Lung (tissue), 12 donors: ENCODE data around the gene GPC5. TPM values are rescaled to one million over a fixed set of nuclear protein-coding genes. Genes with fewer than 3 reads are reported as not detected.

ENCODE experiments used
- ATAC-seq: fragments of 200-7000 bp; cut with Tn5 transposase; one replicate; pipeline ENCODE4 v1.9.1; 2020; ENCODE audit warnings: moderate number of reproducible peaks; ENCODE audit not compliant: insufficient read depth, low FRiP score
- DNase-seq, 3 donors: peaks; one replicate each; pipeline ENCODE4 v3.0.0-alpha.2; 2013 to 2017
- H3K27ac ChIP-seq, 2 donors: one replicate each; pipeline ENCODE4 v1.5.1; 2013; ENCODE audit warnings: mild to moderate bottlenecking in 2 of 2, moderate library complexity in 2 of 2, control low read depth in 1 of 2, inconsistent platforms in 1 of 2, low read depth in 1 of 2, low read length in 1 of 2
- H3K27me3 ChIP-seq, 3 donors: one replicate each; pipeline ENCODE4 v1.5.1; 2013; ENCODE audit warnings: low read length in 2 of 3; ENCODE audit not compliant: control insufficient read depth in 3 of 3, insufficient read depth in 3 of 3
- H3K36me3 ChIP-seq, 4 donors: one replicate each; pipeline ENCODE4 v1.5.1; 2013; ENCODE audit warnings: low read length in 4 of 4, mild to moderate bottlenecking in 1 of 4, moderate library complexity in 1 of 4; ENCODE audit not compliant: control insufficient read depth in 4 of 4, insufficient read depth in 4 of 4
- H3K4me1 ChIP-seq, 5 donors: one replicate each; pipeline ENCODE4 v1.5.1; 2013; ENCODE audit warnings: low read length in 5 of 5, mild to moderate bottlenecking in 2 of 5, moderate library complexity in 1 of 5; ENCODE audit not compliant: control insufficient read depth in 5 of 5, insufficient read depth in 5 of 5
- H3K4me3 ChIP-seq: one replicate; pipeline ENCODE4 v1.5.1; 2013; ENCODE audit warnings: mild to moderate bottlenecking, control low read depth, moderate library complexity
- H3K9ac ChIP-seq, 2 donors: one replicate each; pipeline ENCODE4 v1.5.1; 2013; ENCODE audit warnings: low read length in 2 of 2, control low read depth in 1 of 2; ENCODE audit not compliant: insufficient read depth in 1 of 2
- H3K9me3 ChIP-seq, 4 donors: one replicate each; pipeline ENCODE4 v1.5.1; 2013; ENCODE audit warnings: low read length in 3 of 4, mild to moderate bottlenecking in 1 of 4, moderate library complexity in 1 of 4; ENCODE audit not compliant: control insufficient read depth in 4 of 4, insufficient read depth in 3 of 4
- CTCF ChIP-seq: IDR thresholded peaks from 2 replicates; pipeline ENCODE4 v1.5.1; 2012; ENCODE audit warnings: mild to moderate bottlenecking; ENCODE audit errors: control extremely low read depth, extremely low read depth
- WGBS, 2 donors: extraction: QIAGEN DNeasy Blood & Tissue Kit; methylation state at CpG; one replicate each; pipeline ENCODE4 v1.1.7; 2013; 5-methylcytosine and 5-hydroxymethylcytosine counted together
- polyA plus RNA-seq, 2 donors: library from polyadenylated mRNA; stranded (reverse); fragments of 200-250 nt; gene quantifications; one replicate each; pipeline ENCODE4 v1.2.1, GENCODE V29; 2013
- total RNA-seq, 2 donors: library from RNA; depleted of rRNA in 1 of 2; stranded (reverse); fragments of >200 nt in 1 of 2; gene quantifications; one replicate each; pipeline ENCODE4 v1.2.1, GENCODE V29; 2014 to 2021
- donor health status: control.
- donor health status: control.
- donor health status: Bipolar disorder and iron deficiency.
- donor health status: healthy.
- donor health status: DM: yes; HTN: yes; CAD: no.

GPC5 gene
- total and polyA plus RNA-seq, 4 donors, result 0.55 to 37.3 (median 4.4) TPM

DNA sequence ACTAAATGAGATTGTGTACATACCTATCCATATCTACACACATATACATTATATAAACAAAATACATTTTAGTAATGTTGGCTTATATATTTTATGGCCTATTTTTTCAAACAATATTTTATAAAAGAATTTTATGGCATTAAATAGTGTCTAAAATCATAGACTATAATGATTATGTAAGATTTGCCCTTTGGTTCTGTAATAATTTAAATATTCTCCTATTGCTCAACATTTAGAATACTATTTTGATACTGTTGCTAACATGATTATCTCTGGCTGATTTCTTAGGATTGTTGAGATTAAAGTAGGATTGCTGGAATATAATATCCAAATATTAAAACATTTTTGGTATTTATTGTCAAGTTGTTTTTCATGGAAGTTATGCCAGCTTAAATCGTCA is 1263.0 kb downstream of the GPC5 start:
- DNase-seq, result no peak
- ATAC-seq, result no peak
- Histone ChIP-seq H3K9ac (no peak overlapping the region), H3K27ac (no peak overlapping the region), H3K9me3 (no peaks in the 10 kb centered on the region), H3K36me3 (no peaks in the 10 kb centered on the region), H3K4me1 (no peaks in the 10 kb centered on the region), H3K4me3 (no peak overlapping the region), H3K27me3 (no peaks in the 10 kb centered on the region)
- WGBS, 2 donors, result 76 to 85% methylated on average over 1 of the region's 1 CpG
- no peak for TF ChIP-seq CTCF

DNA sequence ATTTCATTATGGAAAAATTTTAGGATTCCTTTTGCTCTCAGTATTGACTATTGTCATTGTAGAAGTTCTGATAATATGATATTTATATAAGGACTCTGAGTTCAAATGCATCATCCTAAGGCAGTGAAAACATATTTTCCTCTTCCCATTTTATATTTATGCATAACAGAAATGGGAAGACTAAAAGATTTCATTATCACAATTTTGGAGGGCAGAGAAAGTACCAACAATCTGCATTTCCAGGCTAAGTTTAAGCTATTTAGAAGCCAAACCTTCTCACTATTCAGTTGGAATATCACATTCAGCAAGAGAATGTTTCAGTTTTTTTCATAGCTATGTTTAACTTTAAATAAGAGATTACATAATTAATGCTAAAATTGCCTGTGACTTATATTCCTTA is 1269.7 kb downstream of the GPC5 start:
- TF ChIP-seq CTCF, result no peak
- no peaks in the 10 kb centered on the region for H3K4me1 ChIP-seq
- no peak overlapping the region for H3K27ac ChIP-seq
- H3K9ac ChIP-seq, result no peak overlapping the region
- no peak for DNase-seq
- no peak overlapping the region for H3K4me3 ChIP-seq
- H3K27me3 ChIP-seq, result no peaks in the 10 kb centered on the region
- no peak for ATAC-seq
- H3K9me3 ChIP-seq, result no peaks in the 10 kb centered on the region
- H3K36me3 ChIP-seq, result no peaks in the 10 kb centered on the region

DNA sequence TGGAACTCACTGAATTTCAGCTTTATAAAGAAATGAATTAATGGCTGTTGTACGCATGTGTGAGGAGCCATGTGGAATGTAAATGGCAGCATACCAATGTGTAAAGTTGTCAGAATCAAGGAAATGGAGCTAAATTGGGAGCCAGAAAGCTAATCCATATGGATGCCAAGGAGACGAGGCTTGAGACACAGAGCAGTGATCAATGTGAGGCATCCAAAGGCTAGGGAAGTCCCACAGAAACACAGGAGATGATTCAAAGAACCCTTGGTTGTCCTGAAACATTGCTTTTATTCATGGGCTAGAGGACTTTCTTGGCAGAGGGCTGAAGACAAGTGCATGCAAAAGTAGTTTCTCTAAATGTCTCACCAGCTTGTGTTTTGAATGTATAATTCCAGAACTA is 1271.7 kb downstream of the GPC5 start:
- Histone ChIP-seq H3K27me3 (no peaks in the 10 kb centered on the region), H3K4me1 (no peaks in the 10 kb centered on the region), H3K9ac (no peak overlapping the region), H3K9me3 (no peaks in the 10 kb centered on the region), H3K36me3 (no peaks in the 10 kb centered on the region), H3K4me3 (no peak overlapping the region), H3K27ac (no peak overlapping the region)
- no peak for TF ChIP-seq CTCF
- WGBS, 2 donors, result 89 to 91% methylated on average over 2 of the region's 2 CpGs
- ATAC-seq, result no peak
- DNase-seq, result no peak

DNA sequence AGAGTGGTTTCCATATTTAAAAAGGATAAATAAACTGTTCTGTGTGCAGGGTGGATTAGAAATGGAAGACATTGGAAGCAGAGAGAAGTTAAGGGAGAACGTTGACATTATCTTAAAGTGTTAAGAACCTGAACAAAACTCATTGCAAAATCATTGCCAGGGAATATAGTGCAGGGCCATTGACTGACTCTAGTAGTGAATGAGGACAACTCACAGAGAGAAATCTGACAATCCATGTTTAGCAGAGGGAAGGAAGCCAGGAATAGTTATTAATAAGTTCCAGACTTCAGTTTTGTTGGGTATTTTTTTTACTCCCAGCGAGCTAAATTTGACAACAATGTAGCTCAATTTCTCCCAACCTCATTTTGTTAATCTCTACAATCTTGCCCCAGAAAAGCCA is 1273.4 kb downstream of the GPC5 start:
- Histone ChIP-seq H3K9me3 (no peaks in the 10 kb centered on the region), H3K36me3 (no peaks in the 10 kb centered on the region), H3K4me3 (no peak overlapping the region), H3K9ac (no peak overlapping the region), H3K27ac (no peak overlapping the region), H3K27me3 (no peaks in the 10 kb centered on the region), H3K4me1 (no peaks in the 10 kb centered on the region)
- 67 to 78% methylated on average over 2 of the region's 2 CpGs for WGBS, 2 donors
- ATAC-seq, result no peak
- no peak for DNase-seq
- TF ChIP-seq CTCF, result no peak
